ENCODE data around the gene ZBTB39. TPM values are rescaled to one million over a fixed set of nuclear protein-coding genes. Genes with fewer than 3 reads are reported as not detected.

ZBTB39 gene
- total RNA-seq, 1 donor from 2014 or later: 6.8 TPM

GRCh38 chr12:57003395-57003794 lies 3.0 kb downstream of the ZBTB39 start:
- no peaks in the 10 kb centered on the region for H3K27me3 ChIP-seq (ENCODE audit: low read depth)
- TF ChIP-seq CTCF (IDR thresholded peaks at IDR 0.05): no peak
- H3K36me3 ChIP-seq: peaks cover 50% of the 10 kb centered on the region
- H3K27ac ChIP-seq: no peak overlapping the region
- H3K9me3 ChIP-seq: no peaks in the 10 kb centered on the region
- ATAC-seq (no peak), DNase-seq (no peak)
- H3K4me3 ChIP-seq: no peak overlapping the region
- intact Hi-C loops (cut with DNase I): no loop called here
- peaks cover 37% of the 10 kb centered on the region for H3K4me1 ChIP-seq

- TF ChIP-seq CTCF (IDR thresholded peaks at IDR 0.05): peak; percentile 80
- Histone ChIP-seq H3K27me3 (ENCODE audit: low read depth) (no peaks in the 10 kb centered on the region), H3K4me1 (peaks cover 28% of the 10 kb centered on the region), H3K27ac (no peak overlapping the region), H3K36me3 (peaks cover 50% of the 10 kb centered on the region), H3K9me3 (no peaks in the 10 kb centered on the region), H3K4me3 (no peak overlapping the region)
- ATAC-seq (peak; percentile 76 to 81), DNase-seq (peak; percentile 80)
- intact Hi-C loops (cut with DNase I): no loop called here
Measured at GRCh38 chr12:57001448-57001906, 4.9 kb downstream of the ZBTB39 start.

- Histone ChIP-seq H3K36me3 (peaks cover 50% of the 10 kb centered on the region), H3K4me1 (peaks cover 25% of the 10 kb centered on the region), H3K4me3 (no peak overlapping the region), H3K9me3 (no peaks in the 10 kb centered on the region), H3K27ac (no peak overlapping the region), H3K27me3 (ENCODE audit: low read depth) (no peaks in the 10 kb centered on the region)
- no peak for DNase-seq
- TF ChIP-seq CTCF (IDR thresholded peaks at IDR 0.05): no peak
- intact Hi-C loops (cut with DNase I): no loop called here
- no peak for ATAC-seq
Measured at GRCh38 chr12:57000393-57000792, 6.0 kb downstream of the ZBTB39 start.

DNA sequence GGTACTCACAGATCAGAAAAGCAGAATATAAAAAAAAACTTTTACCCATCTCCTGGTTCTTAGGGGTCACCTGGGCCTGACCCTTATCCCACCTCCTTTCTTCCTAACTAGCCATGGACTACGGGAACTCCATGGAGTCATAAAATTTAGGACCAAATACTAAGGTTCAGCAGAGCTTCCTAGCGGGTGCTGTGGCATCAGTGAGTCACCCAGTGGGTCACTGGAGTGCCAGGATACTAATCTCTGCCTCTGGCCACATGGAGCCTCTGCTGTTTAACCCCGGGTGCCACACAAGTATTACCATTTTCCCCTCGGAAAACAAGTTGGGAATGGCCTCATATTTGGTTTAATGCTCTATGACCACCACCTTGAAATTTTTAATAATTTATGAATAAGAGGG lies 6.9 kb downstream of the ZBTB39 start:
- Histone ChIP-seq H3K4me1 (peaks cover 17% of the 10 kb centered on the region), H3K36me3 (peaks cover 47% of the 10 kb centered on the region), H3K9me3 (no peaks in the 10 kb centered on the region), H3K27me3 (ENCODE audit: low read depth) (no peaks in the 10 kb centered on the region), H3K4me3 (no peak overlapping the region), H3K27ac (no peak overlapping the region)
- no peak for DNase-seq
- intact Hi-C loops (cut with DNase I): no loop called here
- TF ChIP-seq CTCF (IDR thresholded peaks at IDR 0.05): no peak
- ATAC-seq: no peak

- ATAC-seq: no peak
Measured at GRCh38 chr12:56998981-56999380, 7.4 kb downstream of the ZBTB39 start.

More at GRCh38 chr12:56998981-56999380, 7.4 kb downstream of the ZBTB39 start:
- no peak for TF ChIP-seq CTCF (IDR thresholded peaks at IDR 0.05)
- no peaks in the 10 kb centered on the region for H3K27me3 ChIP-seq (ENCODE audit: low read depth)
- no peak for DNase-seq
- no peaks in the 10 kb centered on the region for H3K9me3 ChIP-seq
- H3K4me1 ChIP-seq: peaks cover 17% of the 10 kb centered on the region
- no peak overlapping the region for H3K4me3 ChIP-seq
- intact Hi-C loops (cut with DNase I): no loop called here
- peaks cover 42% of the 10 kb centered on the region for H3K36me3 ChIP-seq
- no peak overlapping the region for H3K27ac ChIP-seq
